ENCODE measurements around the gene DOCK2.
"Not testable (repeated sequence)": the region's sequence is repeated elsewhere in the genome, so short reads cannot be mapped to it uniquely, and the experiment has no call there.

The DOCK2 gene

DNA sequence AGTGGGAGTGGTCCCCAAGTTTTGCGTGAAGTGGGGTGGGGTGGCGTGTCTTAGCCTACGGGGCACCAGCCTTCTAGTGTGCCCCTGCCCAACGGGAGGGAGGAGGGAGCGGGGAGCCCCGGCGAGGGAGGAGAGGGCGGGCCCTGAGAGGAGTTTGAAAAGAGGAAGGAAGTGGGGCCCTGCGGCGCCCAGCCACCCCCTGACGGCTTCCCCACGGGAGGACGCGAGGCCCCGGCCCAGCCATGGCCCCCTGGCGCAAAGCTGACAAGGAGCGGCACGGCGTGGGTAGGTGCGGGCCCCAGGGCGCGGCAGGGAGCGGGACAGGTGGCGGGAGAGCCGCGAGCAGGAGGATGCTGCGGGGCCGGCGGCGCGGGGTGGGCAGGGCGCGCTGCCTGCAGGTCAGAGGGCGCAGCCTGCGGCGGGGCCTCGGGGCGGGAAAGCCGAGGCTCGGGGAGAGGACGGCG is at the start of gene DOCK2:
Gene DOCK2 (plus strand): TSS at position 191 of the 464 bp plus-strand sequence. CDS start 52 bp downstream, at position 243.
- DNase-seq (ENCODE audit: low read depth): peak; percentile 55

DNA sequence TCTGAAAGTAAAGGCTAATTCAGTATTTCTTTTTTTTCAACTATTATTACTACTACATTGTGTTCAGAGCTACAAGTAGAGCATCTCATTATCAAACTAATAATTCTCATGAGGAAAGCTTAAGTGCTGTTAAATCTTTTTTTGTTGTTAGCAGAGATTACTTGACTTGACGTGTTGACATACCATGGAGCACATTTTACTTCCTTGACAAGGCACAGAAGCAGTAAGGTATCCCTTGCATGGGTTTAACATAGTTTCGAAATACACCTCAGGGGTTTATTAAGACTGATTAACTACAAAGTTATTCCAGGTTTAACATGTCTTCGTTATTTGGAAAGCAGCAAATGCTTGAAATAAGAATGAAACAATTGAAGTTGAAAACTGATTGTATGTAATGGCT is 46.5 kb upstream of the DOCK2 start:
- no peak for DNase-seq (ENCODE audit: low read depth)

DNA sequence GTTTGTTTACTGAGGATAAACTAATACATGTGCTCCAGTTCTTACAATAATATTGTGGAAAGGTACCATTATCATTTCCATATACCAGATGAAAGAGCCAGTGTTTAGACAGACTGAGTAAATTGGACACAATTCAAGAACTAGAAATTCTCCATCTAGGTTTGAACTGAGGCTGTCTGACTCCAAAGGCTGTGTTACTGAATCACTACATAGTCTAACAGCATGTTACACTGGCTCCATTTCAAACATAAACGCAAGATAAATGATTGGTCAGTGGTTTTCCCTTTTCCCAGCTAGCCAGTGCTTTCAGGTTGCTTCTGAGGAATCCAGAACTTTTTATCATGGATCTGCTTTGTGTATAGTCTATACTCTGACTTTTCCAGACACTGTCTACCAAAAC is 45.4 kb upstream of the DOCK2 start:
- no peak for DNase-seq (ENCODE audit: low read depth)

DNA sequence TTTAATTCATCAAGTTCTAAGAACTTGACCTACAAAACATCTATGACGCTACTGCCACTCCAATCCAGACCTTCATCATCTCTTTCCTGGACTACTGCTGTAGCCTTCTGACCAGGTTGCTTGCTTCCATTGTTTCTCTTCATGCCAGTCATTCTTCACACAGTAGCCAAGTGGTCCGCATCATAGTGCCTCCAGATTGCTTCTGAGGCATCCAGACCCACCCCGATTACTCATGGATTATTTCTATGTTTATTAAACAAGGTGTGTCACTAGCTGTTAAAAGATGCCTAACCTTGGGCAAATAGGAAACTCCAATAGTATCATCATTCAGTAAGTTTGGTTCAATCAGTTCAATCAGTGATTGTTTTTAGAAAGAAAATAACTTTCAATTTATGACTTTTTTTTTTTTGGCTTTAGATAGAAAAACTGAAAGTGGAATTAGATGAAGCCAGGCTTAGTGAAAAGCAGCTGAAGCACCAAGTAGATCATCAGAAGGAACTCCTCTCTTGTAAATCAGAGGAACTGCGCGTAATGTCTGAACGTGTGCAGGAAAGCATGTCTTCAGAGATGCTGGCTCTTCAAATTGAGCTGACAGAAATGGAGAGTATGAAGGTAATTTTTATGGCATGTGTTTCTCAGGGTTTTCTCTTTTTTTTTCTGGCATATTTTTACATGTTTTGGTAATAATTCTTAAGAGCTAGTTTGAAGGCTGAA is 44.0 kb upstream of the DOCK2 start:
- no peak for DNase-seq (ENCODE audit: low read depth)

DNA sequence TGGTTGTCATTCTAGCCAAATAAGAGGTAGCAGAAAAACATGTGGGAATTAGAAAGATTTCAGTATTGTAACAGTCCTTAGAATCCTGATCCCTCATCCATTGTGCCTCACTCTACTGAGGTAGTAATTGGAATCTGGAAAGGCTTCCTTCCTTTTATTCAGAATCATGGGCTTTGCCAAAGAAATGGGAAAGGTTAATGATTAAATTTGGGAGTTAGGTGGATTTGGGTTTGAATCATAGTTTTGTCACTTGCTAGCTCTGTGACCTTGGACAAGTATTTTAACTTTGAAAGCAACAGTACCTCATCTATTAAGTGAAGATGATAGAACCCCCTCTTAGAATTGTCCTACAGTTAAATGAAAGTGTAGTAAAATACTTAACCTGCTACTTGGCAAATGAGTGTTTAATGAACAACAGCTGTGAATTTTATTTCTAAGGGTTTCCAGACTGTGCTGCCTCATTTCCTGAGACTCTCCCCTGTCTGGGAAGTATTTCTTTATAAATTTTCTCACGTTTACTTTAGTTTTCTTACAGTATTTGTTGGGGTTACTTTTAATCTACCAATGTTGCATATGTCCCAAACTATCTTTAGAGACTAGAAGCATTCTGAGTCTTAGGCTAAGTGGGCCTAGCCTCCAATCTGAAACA is 41.8 kb upstream of the DOCK2 start:
- DNase-seq (ENCODE audit: low read depth): no peak

DNA sequence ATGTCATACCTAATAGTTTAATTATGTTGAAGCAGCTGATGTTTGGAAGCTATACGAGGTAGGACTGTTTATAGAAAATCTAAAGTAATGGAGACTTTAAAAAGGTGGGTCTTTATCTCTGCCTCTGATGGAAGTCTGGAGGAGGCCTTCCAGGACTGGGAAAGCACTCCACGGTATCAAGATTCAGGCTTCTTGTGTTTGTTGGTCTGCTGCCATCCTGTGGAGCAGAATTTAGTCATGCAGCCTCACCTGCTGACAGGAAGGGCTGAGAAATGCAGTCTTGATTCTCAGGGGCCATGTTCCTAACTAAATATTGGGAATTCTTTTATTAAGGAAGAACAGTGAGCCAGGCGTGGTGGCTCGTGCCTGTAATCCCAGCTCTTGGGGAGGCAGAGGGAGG is 37.6 kb upstream of the DOCK2 start:
- no peak for DNase-seq (ENCODE audit: low read depth)

DNA sequence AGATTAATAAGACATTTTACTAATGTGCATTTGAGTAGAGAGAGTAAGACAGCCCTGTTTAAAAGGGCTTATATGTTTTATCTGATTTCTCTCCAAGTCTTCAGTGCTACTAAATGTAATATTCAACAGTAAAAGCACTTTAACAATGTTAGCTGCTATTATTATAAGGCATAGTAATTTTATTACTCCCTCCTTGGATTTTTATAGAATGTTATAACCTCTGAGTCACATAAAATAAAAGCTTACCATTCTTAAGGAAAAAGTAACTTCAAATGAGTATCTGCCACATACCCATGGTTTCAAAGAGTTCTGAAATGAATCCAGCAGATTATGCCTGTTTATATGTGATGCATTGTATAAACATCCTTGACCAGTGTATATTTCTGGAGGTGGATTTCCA is 34.5 kb upstream of the DOCK2 start:
- no peak for DNase-seq (ENCODE audit: low read depth)

DNA sequence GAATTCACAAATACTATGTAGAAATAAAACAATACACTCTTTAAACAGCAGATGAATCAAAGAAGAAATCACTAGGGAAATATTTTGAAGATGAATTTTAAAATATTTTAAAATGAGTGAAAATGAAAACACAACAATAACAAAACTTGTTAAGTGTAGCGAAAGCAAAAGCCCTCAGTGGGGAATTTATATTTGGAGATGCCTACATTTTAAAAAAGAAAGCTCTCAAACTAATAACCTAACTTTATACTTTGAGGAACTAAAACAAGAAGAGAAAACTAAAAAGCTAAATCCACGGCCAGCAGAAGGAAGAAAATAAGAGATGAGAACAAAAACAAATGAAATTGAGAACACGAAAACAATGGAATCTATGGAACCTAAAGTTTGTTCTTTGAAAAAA is 30.8 kb upstream of the DOCK2 start:
- no peak for DNase-seq (ENCODE audit: low read depth)

DNA sequence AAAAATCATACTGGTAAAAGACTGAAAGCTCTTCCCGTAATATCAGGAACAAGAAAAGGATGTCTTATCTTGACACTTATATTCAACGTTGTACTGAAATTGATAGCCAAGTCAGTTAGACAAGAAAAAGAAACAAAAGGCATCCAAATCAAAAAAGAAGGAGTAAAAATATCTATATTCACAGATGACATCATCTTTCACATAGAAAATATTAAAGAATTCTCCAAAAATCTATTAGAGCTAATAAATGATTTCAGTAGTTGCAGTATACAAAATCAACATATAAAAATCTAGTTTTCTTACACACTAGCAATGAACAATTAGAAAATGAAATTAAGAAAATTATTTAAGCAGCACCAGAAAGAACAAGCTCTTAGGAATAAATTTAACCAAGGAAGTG is 29.2 kb upstream of the DOCK2 start:
- DNase-seq (ENCODE audit: low read depth): no peak

DNA sequence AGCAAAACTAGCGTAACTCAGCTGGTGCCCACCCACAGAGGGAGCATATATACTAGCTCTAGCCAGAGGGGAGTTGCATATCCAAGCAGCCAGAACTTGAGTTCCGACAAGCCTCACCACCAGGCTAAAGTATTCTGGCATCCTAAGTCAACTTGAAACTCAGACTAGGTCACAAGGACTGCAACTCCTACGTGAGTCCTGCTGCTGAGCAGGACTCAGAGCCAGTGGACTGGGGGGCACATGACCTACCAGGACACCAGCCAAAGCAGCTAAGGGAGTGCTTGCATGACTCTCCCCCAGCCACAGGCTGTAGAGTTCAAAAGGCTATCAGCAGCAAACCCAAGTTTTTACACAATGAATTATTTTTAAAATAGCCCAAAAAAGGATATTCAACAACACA is 27.4 kb upstream of the DOCK2 start:
- no peak for DNase-seq (ENCODE audit: low read depth)

DNA sequence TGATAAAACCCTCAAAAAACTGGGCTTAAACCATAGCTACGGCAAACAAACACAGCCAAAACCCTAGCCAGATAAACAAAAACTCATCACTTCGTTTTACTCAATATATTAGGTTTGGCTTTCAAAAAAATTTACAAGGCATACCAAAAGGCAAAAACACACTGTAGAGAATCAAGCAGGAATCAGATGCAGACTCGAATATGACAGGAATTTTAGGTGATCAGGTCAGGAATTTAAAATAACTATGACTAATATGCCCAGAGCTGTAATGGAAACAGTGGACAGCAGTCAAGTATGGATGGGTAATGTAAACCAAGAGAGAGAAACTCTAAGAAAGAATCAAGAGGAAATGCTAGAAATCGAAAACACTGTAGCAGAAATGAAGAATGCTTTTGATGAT is 26.5 kb upstream of the DOCK2 start:
- no peak for DNase-seq (ENCODE audit: low read depth)

DNA sequence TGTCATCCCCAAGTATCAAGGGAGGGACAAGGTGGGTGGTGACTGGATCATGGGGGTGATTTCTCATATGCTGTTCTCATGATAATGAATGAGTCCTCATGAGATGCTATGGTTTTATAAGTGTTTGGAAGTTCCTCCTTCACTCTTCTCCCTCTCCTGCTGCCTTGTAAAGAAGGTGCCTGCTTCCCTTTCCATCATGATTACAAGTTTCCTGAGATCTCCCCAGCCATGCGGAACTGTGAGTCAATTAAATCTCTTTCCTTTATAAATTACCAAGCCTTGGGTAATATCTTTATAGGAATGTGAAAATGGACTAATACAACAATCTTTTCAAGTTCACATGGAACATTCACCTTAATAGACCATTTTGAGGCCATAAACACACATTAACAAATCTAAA is 21.5 kb upstream of the DOCK2 start:
- no peak for DNase-seq (ENCODE audit: low read depth)

DNA sequence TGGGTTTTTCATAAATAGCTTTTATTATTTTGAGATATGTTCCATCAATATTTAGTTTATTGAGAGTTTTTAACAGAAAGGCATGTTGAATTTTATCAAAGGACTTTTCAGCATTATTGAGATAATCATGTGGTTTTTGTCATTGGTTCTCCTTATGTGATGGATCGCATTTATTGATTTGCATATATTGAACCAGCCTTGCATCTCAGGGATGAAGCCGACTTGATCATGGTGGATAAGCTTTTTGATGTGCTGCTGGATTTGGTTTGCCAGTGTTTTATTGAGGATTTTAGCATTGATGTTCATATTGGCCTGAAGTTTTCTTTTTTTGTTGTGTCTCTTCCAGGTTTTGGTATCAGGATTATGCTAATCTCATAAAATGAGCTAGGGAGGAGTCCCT is 12.8 kb upstream of the DOCK2 start:
- not testable (repeated sequence) for DNase-seq (ENCODE audit: low read depth)

DNA sequence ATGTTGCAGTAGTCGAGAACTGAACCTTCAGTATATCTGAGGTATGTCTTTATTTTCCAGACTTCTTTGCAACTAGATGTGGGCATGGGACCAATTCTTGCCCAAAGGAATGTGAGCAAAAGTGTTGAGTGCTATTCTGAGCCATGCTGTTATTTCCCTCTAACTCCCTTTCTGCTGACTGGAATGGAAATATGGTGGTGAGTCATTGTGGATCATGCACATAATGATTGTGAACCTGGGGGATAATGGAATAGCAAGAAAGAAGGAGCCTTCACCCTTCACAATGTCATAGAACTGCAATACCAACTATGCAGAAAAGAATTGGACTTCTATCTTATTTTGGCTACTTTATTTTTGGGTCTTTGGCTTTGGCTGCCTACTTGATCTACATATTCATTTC is 10.3 kb upstream of the DOCK2 start:
- DNase-seq (ENCODE audit: low read depth): no peak

DNA sequence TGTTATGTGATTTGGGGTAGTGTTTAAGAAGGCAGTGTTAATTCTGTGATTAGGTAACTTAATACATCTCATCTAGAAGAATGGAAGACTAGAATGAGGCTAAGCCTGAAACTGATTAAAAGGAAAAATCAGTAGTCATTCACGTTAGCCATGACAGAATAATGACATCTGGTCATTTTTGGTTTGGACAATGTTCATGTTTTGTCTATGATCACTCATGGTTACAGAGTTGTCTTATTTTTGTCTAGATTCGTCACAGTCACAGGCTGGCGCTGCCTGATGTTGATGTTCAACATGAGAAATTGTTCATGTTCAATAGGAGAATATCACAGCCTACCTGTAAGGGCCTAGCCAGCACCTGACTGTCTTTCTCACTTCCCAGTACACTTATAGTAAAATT is 9.5 kb upstream of the DOCK2 start:
- no peak for DNase-seq (ENCODE audit: low read depth)

DNA sequence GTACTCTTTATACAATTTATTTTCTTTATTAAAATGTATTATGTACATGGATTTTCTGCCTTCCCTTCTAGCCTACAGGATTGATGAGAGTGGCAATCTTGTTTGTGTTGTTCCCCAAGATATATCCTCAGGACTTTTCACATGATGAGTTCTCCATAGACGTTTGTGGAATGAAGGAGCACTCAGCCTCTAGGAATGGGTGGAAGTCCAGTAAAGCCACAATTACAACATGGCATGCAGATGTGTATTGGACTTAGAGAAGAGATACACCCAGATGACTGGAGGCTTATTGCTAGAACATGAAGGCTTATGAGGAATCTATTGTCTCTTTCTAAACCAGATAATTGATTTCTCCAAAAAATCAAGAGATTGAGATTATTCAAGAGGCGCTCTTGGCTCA is 8.2 kb upstream of the DOCK2 start:
- DNase-seq (ENCODE audit: low read depth): no peak

DNA sequence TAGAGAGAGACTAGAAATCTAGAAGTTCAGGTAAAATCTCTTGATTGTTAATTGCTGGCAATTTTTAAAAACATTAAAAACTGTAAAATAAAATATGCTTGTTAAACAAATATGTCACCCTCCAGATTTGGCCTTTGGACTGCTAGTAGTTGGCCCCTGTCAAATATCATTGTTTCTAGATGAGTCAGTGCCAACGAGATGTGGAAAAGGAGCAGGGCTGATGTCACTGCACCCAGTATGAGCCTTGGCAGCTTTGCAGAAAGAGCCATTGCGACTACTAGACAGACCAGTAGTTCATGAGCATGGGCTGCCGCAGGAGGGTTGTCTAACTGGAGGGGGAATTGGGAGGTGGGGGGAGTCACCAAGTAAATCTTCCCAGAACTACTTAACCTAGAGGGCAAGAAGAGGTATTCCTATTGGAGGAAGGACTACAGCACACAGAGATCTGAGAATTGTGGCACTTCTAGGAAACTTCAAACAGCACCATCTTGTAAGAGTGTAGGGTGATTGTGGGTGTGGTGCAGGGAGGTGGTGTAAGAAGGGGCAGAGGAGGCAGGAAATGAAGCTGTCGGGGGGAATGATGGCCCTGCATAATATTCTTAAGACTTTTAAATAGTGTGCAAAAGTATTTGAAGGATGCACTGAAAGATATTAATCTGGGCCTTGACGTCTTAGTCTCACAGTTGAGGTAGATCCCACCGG is 7.1 kb upstream of the DOCK2 start:
- no peak for DNase-seq (ENCODE audit: low read depth)

DNA sequence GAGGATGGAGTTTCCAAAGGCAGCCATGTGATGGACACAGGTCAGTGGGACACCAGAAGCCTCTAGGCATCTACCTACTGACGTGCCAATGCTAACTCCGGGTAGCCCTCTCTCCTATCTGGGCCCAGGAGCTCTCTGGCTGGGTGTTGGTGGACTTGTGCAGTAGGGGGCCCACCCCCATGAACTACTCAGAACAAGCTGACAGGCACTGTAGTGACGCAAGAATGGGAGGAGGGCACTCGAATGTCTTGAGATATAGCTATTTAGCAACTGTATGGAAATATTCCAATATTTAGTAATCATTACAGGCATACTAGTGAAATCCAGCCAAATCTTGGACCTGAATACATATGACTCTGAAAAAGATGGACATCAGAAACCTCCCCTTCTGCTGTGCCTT is 5.7 kb upstream of the DOCK2 start:
- no peak for DNase-seq (ENCODE audit: low read depth)

DNA sequence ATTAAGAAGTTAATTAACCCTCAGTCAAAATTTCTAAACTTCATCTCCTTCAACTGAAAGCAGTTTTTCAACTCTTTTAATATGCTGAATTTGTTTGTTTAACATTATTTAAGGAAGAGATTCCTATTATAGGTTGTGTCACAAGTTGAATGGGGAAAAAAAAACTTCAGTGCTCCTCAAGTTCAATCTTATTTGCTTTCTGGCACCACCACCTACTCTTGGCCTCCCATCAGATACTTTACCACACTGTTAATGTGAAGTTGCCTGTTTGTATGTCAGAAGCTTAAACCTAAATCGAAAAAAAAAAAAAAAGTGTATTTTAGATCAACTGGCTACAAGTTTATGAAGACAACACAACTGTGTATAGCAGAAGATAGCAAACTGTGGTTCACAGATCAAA is 4.1 kb upstream of the DOCK2 start:
- no peak for DNase-seq (ENCODE audit: low read depth)

DNA sequence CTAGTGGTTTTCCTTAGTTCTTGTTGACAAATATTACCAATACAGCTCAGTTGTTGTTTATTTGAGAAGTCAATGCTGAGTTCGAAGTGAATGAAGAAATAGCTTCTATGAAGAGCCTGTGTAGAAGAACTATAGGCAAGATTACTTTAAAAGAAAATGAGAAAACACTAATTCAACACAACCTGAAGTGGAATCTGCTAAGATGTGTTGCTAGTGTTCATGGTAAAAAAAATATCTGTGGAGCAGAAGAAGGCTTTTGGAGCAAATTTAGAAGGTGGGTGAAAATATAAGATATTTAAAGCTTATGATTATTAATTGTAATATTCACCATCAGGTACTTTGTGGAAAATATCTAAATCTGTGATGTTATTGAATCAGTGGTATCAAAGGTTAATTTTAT is 2.5 kb upstream of the DOCK2 start:
- no peak for DNase-seq (ENCODE audit: low read depth)

DNA sequence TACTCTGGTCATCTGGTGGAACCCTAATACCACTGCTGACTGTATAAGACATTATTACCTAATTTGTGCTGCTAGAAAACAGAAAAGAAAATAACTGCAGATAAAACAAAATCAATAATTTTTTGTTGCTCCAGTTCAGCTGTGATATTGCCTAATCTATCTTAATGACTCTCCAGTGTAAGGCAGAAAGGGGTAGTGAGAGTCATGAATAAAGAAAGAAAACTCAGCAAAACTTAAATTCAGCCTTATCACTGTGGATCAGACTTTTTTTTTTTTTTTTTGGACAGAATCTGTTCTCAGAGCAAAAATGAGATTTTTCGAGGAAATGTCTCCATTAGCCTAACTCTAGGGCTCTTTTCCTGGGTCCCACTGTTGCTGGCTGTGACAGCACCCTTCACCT is 1.1 kb upstream of the DOCK2 start:
- DNase-seq (ENCODE audit: low read depth): no peak

DNA sequence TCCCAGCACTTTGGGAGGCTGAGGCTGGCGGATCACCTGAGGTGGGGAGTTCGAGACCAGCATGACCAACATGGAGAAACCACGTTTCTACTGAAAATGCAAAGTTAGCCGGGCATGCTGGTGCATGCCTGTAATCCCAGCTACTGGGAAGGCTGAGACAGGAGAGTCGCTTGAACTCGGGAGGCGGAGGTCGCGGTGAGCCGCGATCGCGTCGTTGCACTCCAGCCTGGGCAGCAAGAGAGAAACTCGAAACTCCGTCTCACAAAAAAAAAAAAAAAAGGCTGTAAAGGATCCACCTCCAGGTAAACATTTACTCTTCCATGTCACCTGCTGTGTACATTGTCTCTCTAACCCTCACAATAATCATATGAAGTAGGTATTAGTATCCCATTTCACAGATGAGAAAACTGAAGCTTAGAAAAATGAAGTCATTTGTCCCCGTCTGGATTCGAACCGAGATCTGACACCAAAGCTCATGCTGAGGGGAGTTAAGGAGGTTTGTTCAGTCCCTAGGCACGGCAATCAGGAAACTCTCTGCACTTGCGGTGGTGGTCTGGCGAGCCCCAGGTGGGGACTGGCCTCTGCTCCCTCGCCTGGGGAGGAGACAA is 494 bp upstream of the DOCK2 start:
- DNase-seq (ENCODE audit: low read depth): no peak

DNA sequence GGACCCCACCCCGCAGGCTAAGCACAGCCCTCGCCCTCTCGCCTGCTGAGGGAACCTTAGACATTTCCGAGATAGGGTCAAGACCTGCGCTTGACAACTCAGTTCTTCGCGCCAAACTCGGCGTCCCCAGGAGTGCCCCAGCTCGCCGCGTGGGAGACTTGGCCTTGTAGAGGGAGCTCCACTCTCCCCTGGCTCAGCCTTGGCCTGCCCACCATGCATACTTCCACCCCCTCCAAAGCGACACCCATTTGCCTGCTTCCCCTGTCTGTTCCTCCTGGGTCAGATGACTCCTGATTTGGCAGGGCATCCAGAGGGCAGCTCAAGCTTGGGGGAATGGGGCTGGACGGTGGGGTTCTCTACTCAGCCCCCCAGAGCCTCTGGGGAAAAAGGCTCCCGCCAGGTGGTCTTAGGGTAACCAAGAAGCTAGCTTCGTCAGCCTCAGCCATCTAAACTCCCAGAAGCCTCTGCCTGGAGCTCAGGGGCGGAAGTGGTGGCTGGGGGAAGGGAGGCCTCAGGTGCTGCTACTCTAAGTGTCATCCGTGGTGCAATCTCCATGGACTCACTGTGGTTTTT is 560 bp downstream of the DOCK2 start:
- peak; percentile 48 for DNase-seq (ENCODE audit: low read depth)

Data from stimulated activated CD8-positive, alpha-beta memory T cell treated with anti-CD3 and anti-CD28 coated beads, Interleukin-12 subunit alpha, Interleukin-12 subunit beta, amount 100 ng/mL, for 4 hours (primary cell).